Dendritic cell treated with granulocyte-macrophage colony-stimulating factor and Interleukin-4, amounts not matched to agents 40 ng/mL and 50 ng/mL, for 4 days (primary cell): ENCODE data around the gene SLC27A5.

Experiments used
- H3K27ac Mint-ChIP-seq: one replicate; pipeline ENCODE4 v1.8.0; 2022; ENCODE audit warnings: mild to moderate bottlenecking, mixed read lengths
- H3K27me3 Mint-ChIP-seq: one replicate; pipeline ENCODE4 v1.8.0; 2022; ENCODE audit warnings: mild to moderate bottlenecking, mixed read lengths
- H3K36me3 Mint-ChIP-seq: one replicate; pipeline ENCODE4 v1.8.0; 2022; ENCODE audit warnings: low read depth, mixed read lengths
- H3K4me1 Mint-ChIP-seq: one replicate; pipeline ENCODE4 v1.8.0; 2022; ENCODE audit warnings: low read depth, mixed read lengths
- H3K4me3 Mint-ChIP-seq: one replicate; pipeline ENCODE4 v1.8.0; 2022; ENCODE audit warnings: mild to moderate bottlenecking, moderate library complexity, mixed read lengths
- H3K9me3 Mint-ChIP-seq: one replicate; pipeline ENCODE4 v1.8.0; 2022; ENCODE audit warnings: mixed read lengths
- intact Hi-C: fragments of 100-400 bp; cut with micrococcal nuclease; formaldehyde crosslinking; loops from one replicate; pipeline ENCODE4 v1.15.0; 2022

The SLC27A5 gene

DNA sequence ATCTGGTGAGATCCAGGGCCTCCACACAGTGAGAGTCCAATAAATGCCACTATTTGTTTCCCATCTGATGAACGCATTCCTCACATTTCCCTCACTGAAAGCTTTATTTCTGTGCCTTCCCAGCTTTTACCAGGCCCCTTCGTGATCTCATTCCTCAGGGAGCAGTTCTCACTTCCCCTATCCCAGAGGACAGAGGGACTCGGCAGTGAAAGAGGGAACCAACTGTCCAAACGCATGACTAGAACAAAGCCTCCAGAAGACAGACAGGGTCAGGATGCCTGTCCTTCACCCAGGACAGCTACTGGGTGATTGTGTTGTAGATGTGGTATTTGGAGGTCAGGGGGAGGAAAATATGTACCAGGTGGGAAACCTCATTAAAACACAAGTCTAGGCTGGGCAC lies 9.9 kb upstream of the SLC27A5 start:
- no peaks in the 10 kb centered on the region for H3K9me3 Mint-ChIP-seq

DNA sequence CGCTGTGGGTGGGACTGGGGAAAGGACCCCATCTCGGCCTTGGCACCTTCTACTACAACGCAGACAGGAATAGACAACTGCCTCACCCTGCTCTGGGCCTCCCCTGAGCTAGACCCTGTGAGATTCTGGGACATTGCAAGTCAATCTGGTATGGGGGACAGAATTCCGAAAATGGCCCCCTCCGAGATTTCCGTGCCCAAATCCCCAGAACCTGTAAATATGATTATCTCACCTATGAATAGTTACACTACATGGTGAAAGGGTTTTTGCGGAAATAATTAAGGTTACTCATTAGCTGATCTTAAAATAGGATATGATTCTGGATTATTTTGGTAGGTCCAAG lies 8.4 kb upstream of the SLC27A5 start:
- peak overlapping the region; percentile 95 for H3K27ac Mint-ChIP-seq
- peaks cover 48% of the 10 kb centered on the region for H3K36me3 Mint-ChIP-seq
- H3K4me3 Mint-ChIP-seq = peak overlapping the region; percentile 96
- peaks cover 54% of the 10 kb centered on the region for H3K4me1 Mint-ChIP-seq
- intact Hi-C loops = loop anchor here (1.0 kb wide), 1 partner anchor 38 kb away; the partner anchor contains the start of gene UBE2M
- H3K9me3 Mint-ChIP-seq = no peaks in the 10 kb centered on the region
- no peaks in the 10 kb centered on the region for H3K27me3 Mint-ChIP-seq

More for the DNA sequence above, 9.9 kb upstream of the SLC27A5 start:
- intact Hi-C loops = no loop called here
- no peaks in the 10 kb centered on the region for H3K27me3 Mint-ChIP-seq
- no peak overlapping the region for H3K4me3 Mint-ChIP-seq
- H3K27ac Mint-ChIP-seq = peak overlapping the region; percentile 59
- peaks cover 41% of the 10 kb centered on the region for H3K4me1 Mint-ChIP-seq
- H3K36me3 Mint-ChIP-seq = peaks cover 34% of the 10 kb centered on the region

DNA sequence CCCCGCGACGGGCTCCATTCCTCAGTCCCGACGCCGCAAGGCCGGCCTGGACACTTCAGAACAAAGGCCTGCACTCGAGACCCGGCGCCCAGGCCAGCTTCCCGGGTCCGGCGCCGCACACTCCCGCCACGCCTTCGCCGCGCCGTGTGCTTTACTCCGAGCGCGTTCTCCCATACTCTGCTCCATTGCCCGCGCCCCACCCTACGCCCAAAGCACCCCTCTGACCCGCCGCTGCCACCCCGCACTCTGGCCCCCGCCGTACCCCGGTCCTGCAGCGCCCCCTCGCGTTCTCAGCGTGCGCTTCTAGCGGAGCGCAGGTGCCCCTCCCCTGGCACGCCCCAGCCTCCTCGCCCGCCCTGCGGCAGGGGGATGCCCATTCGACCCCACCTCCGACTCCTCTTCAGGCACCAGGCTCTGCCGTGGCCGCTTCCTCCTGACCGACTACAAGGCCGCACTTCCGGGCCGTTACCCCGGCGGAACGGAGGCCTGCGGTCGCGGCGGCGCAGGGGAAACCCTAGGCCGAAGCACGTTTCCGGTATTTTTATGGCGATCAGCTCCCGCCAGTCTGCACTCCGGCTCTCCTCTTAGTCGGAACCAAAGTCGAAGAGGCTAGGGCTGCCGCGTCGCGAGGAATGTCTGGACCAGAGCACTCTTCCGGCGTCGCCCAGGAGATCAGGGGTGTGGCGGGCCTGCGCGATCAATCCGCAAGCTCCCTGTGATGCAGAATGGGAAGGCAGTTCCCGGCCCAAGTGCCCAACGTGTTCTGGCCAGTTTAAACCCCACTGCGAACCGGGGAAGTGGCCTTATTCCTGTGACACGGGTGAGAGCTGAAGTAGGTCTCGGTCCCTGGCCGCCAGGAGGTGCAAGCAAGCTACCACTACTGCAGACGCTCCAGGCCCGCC lies 7.8 kb upstream of the SLC27A5 start, which contains the start of gene ZBTB45:
Gene ZBTB45 (minus strand): TSS at position 456 of the 902 bp plus-strand sequence. CDS start 2,137 bp downstream, outside the sequence.
- intact Hi-C loops = loop anchor here (1.0 to 2.0 kb wide), 3 partner anchors 23 to 53 kb away; partner anchors contain the start of genes MZF1 and UBE2M
- H3K27me3 Mint-ChIP-seq = no peaks in the 10 kb centered on the region
- peak within 1 kb of the TSS; percentile 95 for H3K27ac Mint-ChIP-seq
- peak within 1 kb of the TSS; percentile 96 for H3K4me3 Mint-ChIP-seq
- peaks cover 51% of the 10 kb centered on the region for H3K36me3 Mint-ChIP-seq
- no peaks in the 10 kb centered on the region for H3K9me3 Mint-ChIP-seq
- H3K4me1 Mint-ChIP-seq = peaks cover 60% of the 10 kb centered on the region

DNA sequence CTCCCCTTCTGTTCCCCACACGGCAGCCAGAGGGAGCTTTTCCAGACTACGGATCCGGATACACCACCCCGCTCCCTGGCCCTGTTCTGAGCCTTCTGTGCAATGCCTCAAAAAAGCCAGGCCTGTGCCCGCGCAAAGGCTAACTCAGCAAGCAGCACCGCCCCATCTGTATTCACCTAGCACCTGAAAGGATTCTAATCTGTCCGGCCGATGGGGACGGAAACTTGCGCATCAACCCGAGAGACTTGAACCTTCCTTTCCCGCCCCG lies 7.2 kb upstream of the SLC27A5 start:
- Mint-ChIP-seq H3K4me1 (peaks cover 66% of the 10 kb centered on the region), H3K27me3 (no peaks in the 10 kb centered on the region), H3K4me3 (peak overlapping the region; percentile 96), H3K27ac (peak overlapping the region; percentile 95), H3K36me3 (peaks cover 55% of the 10 kb centered on the region), H3K9me3 (no peaks in the 10 kb centered on the region)
- intact Hi-C loops = loop anchor here (2.0 kb wide), 2 partner anchors 24 to 54 kb away; partner anchors contain the start of gene MZF1

DNA sequence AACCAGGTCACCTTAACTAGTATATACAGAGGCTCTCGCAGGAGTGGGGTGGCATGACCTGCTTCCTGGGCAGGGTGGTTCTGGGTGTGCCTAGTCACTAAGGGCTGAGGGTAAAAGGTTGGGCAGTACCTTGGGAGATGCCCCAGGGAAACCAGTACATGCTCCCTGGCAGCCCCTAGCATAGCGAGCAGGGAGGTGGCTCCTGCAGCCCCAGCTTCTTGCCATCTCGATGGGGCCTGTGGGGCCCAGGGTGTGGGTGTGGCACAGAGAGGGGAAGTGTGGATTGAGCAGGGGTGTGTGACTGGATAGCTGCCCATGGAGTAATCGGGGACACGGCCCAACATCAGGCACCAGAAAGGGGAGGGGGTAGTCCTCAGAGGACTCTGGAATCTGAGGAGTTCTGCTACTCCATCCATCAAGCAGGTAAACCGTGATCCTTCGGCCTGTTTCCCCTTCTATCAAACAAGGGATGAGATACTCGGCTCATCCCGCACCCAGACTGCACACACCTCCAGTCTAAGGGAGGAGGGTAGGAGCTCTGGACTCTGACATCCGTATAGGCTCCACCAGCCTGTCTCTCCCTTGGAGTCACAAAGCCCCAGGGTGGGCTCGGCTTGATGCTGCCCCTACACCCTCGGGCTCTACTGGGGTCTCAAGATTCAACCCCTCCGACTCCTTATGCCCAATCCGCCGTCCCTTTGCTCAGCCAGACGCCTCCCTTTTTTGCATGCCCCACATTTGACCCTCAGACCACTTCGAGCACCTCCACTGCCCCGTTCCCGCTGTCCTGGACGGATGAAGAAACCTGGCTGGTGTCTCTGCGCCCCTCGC lies 6.7 kb upstream of the SLC27A5 start:
- Mint-ChIP-seq H3K36me3 (peaks cover 59% of the 10 kb centered on the region), H3K4me1 (peaks cover 72% of the 10 kb centered on the region), H3K27ac (peak overlapping the region; percentile 95), H3K27me3 (no peaks in the 10 kb centered on the region), H3K9me3 (no peaks in the 10 kb centered on the region), H3K4me3 (peak overlapping the region; percentile 96)
- intact Hi-C loops = loop anchor here (2.0 kb wide), 2 partner anchors 24 to 54 kb away; partner anchors contain the start of gene MZF1

DNA sequence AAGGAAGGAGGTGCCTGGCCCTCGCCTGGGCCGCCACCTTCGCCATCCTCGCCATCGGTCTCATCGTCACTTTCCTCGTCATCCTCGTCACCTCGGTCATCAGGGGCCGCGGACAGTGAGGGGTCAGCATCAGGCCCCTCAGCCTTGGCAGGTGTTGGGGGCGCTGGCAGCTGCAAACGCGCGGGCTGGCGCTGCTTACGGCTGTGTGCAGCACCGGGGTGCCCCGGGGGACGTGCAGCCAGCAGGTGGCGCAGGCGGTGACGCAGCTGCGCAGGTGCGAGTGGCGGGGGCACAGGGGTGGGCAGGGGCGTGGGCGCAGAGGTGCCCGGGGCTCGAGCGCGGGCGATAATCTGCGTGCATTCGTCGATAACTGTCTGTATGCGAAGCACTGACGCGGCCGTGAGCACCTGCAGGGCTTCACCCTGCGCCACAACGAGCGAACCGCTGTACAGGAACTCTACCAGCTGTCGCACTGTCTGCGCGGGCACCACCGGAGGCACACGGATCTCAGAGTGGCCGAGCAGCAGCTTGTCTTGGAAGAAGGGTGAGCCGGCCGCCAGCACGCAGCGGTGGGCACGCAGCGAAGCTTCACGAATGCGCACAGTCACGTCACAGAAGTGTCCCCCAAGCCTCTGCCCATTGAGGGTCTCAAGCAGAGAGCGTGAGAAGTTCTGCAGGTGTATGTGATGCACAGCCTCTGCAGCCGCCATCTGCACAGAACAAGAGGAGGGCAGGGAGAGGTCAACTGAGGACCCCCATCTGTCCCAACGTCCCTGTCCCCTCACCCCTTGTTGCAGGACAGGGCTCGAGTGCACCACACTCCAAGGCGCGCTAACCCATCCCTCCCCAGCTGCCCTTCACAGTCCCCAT lies 5.4 kb upstream of the SLC27A5 start:
- H3K4me1 Mint-ChIP-seq = peaks cover 73% of the 10 kb centered on the region
- intact Hi-C loops = no loop called here
- H3K27me3 Mint-ChIP-seq = no peaks in the 10 kb centered on the region
- no peak overlapping the region for H3K27ac Mint-ChIP-seq
- H3K4me3 Mint-ChIP-seq = no peak overlapping the region
- no peaks in the 10 kb centered on the region for H3K9me3 Mint-ChIP-seq
- peaks cover 60% of the 10 kb centered on the region for H3K36me3 Mint-ChIP-seq

DNA sequence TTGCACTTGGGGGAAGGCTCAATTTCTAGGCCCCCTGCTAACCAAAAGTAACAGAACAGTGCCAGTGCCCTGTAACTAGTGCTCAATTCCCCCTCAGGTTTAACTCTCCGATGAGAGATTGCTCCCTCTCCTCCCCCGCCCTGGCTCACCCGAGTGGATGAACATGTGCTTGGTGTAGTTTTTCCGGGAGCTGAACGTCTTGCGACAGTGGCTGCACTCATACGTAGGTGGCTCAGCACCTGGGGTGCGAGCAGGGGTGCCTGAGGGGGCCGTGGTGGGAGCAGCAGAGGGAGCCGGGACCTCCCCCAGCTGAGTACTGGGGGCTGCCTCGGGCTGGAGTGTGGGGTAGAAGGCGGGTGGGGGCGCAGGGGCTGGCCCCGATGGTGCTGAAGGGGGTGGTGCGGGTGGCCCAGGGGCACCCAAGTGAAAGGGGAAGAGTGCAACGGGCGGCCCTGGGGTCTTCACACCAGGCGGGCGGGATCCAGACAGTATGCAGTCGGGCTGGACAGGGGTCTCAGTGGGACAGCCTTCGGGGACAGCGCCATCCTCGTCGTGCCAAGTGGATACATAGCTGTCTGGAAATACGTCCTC lies 4.5 kb upstream of the SLC27A5 start:
- H3K27me3 Mint-ChIP-seq = no peaks in the 10 kb centered on the region
- no peaks in the 10 kb centered on the region for H3K9me3 Mint-ChIP-seq
- peaks cover 60% of the 10 kb centered on the region for H3K36me3 Mint-ChIP-seq
- intact Hi-C loops = no loop called here
- peaks cover 66% of the 10 kb centered on the region for H3K4me1 Mint-ChIP-seq
- H3K27ac Mint-ChIP-seq = no peak overlapping the region
- H3K4me3 Mint-ChIP-seq = no peak overlapping the region

DNA sequence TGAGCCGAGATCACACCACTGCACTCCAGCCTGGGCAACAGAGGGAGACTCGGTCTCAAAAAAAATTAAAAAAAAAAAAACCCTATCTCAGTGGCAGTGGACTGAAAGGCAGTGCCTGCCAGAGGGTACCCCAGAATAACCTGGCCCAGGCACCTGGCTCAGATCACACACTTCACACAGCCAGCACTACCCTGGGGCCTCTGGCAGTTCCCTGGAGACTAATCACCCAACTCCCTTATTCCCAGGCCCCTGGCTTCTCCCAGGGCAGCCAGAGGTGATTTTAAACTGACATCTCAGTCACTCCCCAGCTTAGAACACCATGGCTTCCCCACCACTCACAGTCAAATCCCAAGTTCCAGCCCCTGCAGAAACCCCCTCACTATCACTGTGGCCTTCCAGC lies 3.5 kb upstream of the SLC27A5 start:
- Mint-ChIP-seq H3K27me3 (no peaks in the 10 kb centered on the region), H3K36me3 (peaks cover 66% of the 10 kb centered on the region), H3K9me3 (no peaks in the 10 kb centered on the region), H3K27ac (peak overlapping the region; percentile 61), H3K4me1 (peaks cover 61% of the 10 kb centered on the region), H3K4me3 (no peak overlapping the region)
- intact Hi-C loops = no loop called here

DNA sequence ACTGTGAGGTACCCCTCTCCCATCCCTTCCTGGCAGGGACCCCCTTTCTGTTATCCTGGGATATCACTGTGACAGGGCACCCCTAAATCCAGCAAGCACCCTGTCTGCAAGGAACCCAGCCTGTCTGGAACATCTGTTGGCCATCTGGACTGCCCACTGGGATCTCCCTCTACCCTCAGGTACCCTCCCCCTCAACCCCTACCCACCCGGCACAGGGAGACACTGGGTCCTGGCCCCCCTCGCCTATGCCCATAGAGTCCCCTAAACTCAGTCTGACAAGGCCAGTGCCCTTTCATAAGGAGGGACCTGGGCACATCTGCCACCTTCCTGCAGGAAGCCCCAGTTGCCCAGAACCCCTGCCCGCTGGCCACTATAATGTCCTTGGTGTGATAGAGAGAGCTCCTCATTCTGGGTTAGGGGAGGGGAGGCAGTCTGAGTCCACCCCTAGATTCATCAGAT lies 2.8 kb upstream of the SLC27A5 start:
- H3K4me3 Mint-ChIP-seq = peak overlapping the region; percentile 75
- peaks cover 62% of the 10 kb centered on the region for H3K36me3 Mint-ChIP-seq
- peak overlapping the region; percentile 82 for H3K27ac Mint-ChIP-seq
- H3K4me1 Mint-ChIP-seq = peaks cover 55% of the 10 kb centered on the region
- intact Hi-C loops = no loop called here
- H3K9me3 Mint-ChIP-seq = no peaks in the 10 kb centered on the region
- no peaks in the 10 kb centered on the region for H3K27me3 Mint-ChIP-seq

DNA sequence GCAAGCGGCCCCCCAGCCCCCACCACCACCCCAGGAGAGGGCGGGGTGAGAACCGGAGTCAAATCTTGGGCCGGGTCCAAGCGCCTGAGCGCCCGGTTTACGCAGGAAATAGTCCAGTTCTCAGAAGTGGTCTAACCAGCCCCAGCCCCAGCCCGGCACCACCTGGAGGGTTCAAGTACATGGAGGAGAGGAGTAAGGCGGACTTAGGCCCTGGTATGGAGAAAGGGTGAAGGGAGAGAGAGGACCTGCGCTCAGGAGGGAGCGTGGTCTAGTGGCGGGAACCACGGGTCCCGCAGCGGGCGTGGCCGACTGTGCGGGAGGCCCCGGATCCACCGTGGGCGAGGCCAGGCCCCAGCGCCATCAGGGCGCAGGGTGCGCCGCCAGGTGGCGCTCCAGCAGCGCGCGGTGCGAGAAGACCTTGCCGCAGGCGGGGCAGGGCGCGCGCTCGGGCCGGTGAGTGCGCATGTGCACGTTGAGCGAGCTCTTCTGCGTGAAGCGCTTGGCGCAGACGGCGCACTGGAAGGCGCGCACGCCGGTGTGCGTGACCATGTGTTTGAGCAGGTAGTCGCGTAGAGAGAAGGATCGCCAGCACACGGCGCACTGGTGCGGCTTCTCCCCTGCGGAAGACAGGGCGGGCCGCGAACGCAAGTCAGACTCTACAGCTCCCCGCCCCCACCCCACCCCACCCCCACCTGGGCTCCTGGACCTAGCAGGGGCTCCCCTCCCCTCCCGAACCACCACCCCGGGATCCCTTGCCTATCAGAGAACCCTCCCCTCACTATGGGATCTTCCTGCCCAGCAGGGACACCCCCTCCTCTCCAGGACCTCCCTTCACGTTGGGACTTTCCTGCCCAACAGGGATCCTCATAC lies 2.1 kb upstream of the SLC27A5 start:
- Mint-ChIP-seq H3K4me3 (peak overlapping the region; percentile 75), H3K27ac (peak overlapping the region; percentile 82), H3K4me1 (peaks cover 52% of the 10 kb centered on the region), H3K36me3 (peaks cover 56% of the 10 kb centered on the region), H3K9me3 (no peaks in the 10 kb centered on the region), H3K27me3 (no peaks in the 10 kb centered on the region)
- intact Hi-C loops = no loop called here

DNA sequence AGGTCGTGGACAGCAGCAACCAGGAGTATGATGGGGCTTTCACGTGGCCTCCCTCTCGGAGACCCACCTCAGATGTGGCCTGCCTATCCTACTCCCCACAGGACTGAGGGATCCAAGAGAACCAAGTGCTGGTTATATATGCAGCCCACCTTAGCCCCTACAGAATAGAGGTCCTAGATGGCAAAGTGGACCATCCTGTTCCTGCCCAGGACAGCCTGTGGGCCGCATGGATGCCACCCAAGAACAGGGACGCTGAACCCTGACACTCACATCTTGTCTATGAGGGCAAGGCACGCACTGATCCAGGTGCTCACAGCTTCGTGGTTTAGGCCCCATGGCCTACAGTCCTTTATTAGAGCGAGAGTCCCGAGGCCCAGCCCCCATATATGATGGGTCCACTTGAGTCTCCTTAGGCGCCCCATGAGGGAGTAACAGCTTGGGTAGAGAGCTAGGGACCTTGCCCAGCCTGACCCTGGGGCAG lies 1.5 kb upstream of the SLC27A5 start:
- intact Hi-C loops = no loop called here
- Mint-ChIP-seq H3K9me3 (peaks cover 1% of the 10 kb centered on the region), H3K4me3 (peak overlapping the region; percentile 75), H3K36me3 (peaks cover 51% of the 10 kb centered on the region), H3K27ac (peak overlapping the region; percentile 82), H3K27me3 (no peaks in the 10 kb centered on the region), H3K4me1 (peaks cover 45% of the 10 kb centered on the region)

DNA sequence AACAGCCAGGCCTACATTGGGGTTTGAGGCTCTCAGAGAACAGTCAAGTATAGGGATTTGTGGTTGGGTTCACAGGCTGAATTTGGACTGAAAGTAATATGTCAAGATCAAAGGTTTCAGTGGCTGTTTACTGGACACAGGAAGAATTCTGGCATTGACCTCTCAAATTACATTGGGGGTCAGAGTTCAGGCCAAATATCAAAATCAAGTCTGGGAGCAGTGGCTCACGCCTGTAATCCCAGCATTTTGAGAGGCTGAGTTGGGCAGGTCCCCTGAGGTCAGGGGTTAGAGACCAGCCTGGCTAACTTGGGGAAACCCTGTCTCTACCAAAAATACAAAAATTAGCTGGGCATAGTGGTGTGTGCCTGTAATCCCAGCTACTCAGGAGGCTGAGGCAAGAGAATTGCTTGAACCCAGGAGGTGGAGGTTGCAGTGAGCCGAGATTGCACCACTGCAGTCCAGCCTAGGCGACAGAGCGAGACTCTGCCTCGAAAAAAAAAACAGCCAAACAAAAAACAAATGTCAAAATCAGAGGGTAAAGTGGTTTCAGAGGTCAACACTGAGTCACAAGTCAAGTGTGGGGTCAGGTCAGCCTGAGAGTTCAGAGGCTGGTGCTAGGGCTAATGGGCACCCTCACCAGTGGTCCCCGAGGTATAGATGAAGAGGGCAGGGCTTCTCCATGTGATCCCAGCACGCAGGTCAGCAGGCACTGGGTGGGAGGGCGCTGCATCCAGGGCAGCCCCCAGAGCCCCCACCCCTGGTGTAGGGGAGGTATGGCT lies 1.5 kb downstream of the SLC27A5 start:
- peaks cover 19% of the 10 kb centered on the region for H3K4me1 Mint-ChIP-seq
- H3K9me3 Mint-ChIP-seq = peaks cover 12% of the 10 kb centered on the region
- H3K4me3 Mint-ChIP-seq = no peak overlapping the region

More for the DNA sequence above, 1.5 kb downstream of the SLC27A5 start:
- Mint-ChIP-seq H3K36me3 (peaks cover 27% of the 10 kb centered on the region), H3K27ac (no peak overlapping the region), H3K27me3 (no peaks in the 10 kb centered on the region)
- intact Hi-C loops = no loop called here
